ENCODE data around the gene LIX1.
"Not testable (repeated sequence)": the region's sequence is repeated elsewhere in the genome, so short reads cannot be mapped to it uniquely, and the experiment has no call there.

DNA sequence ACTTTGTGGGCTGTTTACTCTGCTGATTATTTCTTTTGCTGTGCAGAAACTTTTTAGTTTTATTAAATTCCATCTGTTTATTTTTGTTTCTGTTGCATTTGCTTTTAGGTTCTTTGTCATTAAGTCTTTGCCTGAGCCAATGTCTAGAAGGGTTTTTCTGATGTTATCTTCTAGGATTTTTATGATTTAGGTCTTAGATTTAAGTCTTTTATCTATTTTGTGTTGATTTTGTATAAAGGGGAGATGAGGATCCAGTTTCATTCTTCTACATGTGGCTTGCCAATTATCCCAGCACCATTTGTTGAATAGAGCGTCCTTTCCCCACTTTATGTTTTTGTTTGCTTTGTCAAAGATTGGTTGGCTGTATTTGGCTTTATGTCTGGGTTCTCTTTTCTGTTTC is 47.1 kb upstream of the LIX1 start:
- not testable (repeated sequence) for TF ChIP-seq CTCF, POLR2A (IDR thresholded peaks at IDR 0.05)
